ENCODE data around the gene COL7A1.

DNA sequence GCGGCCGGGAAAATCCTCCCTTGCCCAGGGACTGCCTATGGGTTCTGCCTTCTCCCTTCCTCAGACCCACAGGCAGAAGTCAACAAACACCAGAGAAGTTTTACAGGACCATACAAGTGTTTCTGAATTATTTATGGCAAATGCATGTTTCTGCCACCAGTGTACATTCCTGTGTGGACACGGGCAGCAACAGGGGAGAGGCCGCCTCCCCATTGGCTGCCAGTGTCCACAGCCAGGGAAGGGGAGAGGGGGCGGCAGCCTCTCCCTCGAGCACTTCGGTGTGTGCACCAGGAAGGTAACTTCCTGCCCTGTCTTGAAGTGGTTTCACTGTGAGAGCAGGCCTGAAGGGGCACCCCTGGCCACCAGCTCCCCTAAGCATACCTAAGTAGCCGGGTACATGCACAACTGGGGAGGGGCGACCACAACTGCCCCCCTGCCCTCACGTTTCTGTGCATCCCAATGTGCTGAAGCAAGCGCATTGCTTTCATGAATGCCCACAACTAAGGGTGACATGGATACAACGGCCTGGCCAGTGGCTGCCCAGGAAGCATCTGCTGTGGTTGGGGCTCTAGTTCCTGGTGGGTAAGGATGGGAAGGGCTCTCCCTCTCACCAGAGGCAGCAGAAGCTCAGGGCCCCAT lies 76.4 kb downstream of the COL7A1 start:
- TF ChIP-seq, protein P1, sequence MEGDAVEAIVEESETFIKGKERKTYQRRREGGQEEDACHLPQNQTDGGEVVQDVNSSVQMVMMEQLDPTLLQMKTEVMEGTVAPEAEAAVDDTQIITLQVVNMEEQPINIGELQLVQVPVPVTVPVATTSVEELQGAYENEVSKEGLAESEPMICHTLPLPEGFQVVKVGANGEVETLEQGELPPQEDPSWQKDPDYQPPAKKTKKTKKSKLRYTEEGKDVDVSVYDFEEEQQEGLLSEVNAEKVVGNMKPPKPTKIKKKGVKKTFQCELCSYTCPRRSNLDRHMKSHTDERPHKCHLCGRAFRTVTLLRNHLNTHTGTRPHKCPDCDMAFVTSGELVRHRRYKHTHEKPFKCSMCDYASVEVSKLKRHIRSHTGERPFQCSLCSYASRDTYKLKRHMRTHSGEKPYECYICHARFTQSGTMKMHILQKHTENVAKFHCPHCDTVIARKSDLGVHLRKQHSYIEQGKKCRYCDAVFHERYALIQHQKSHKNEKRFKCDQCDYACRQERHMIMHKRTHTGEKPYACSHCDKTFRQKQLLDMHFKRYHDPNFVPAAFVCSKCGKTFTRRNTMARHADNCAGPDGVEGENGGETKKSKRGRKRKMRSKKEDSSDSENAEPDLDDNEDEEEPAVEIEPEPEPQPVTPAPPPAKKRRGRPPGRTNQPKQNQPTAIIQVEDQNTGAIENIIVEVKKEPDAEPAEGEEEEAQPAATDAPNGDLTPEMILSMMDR (conservative IDR thresholded peaks at IDR 0.05; ENCODE audit: low read length) = no peak
- TF ChIP-seq EZH2phosphoT487 (IDR thresholded peaks at IDR 0.05; ENCODE audit: borderline replicate concordance, low read depth, low read length) = no peak
